Keratinocyte (primary cell): ENCODE data around the gene DNAH3. TPM values are rescaled to one million over a fixed set of nuclear protein-coding genes. Genes with fewer than 3 reads are reported as not detected.
"Not testable (repeated sequence)": the region's sequence is repeated elsewhere in the genome, so short reads cannot be mapped to it uniquely, and the experiment has no call there.

Experiments
- DNase-seq: peaks from one replicate; pipeline ENCODE4 v3.0.0-alpha.2; 2011; ENCODE audit warnings: low read depth, missing footprints, low spot score
- FAIRE-seq: peaks from 2 replicates; lab custom pipeline; 2011; peaks lifted over from hg19 to GRCh38; lab: Jason Lieb, UNC
- H2AFZ ChIP-seq: 2 replicates; pipeline ENCODE4 v1.6.0; 2012; ENCODE audit warnings: low read length, control low read depth, inconsistent platforms; ENCODE audit not compliant: control insufficient read depth
- H3K27ac ChIP-seq: 2 replicates; pipeline ENCODE4 v1.5.1; 2011; ENCODE audit warnings: low read length; ENCODE audit not compliant: control insufficient read depth, insufficient read depth
- H3K27me3 ChIP-seq: 3 replicates; pipeline ENCODE4 v1.6.0; 2011; ENCODE audit warnings: low read length; ENCODE audit not compliant: control insufficient read depth, insufficient read depth; ENCODE audit errors: extremely low read depth
- H3K36me3 ChIP-seq, 2 experiments: 2 replicates in 1 of 2; 3 replicates in 1 of 2; pipeline ENCODE4 v1.5.1; 2011; ENCODE audit warnings: low read length in 2 of 2, mild to moderate bottlenecking in 1 of 2; ENCODE audit not compliant: control insufficient read depth in 2 of 2, insufficient read depth in 2 of 2; ENCODE audit errors: extremely low read depth in 1 of 2
- H3K4me1 ChIP-seq: 3 replicates; pipeline ENCODE4 v1.5.1; 2011; ENCODE audit warnings: low read length; ENCODE audit not compliant: control insufficient read depth, insufficient read depth; ENCODE audit errors: extremely low read depth
- H3K4me2 ChIP-seq: 3 replicates; pipeline ENCODE4 v1.6.0; 2011; ENCODE audit warnings: low read depth, low read length; ENCODE audit not compliant: control insufficient read depth, insufficient read depth; ENCODE audit errors: extremely low read depth
- H3K4me3 ChIP-seq, 3 experiments: fragments of 200-600 bp in 1 of 3; sonication (generic) in 1 of 3; 2 replicates in 2 of 3; 3 replicates in 1 of 3; pipeline ENCODE4 v1.5.1; 2011 to 2016; ENCODE audit warnings: low read length in 3 of 3, mild to moderate bottlenecking in 3 of 3, control low read depth in 2 of 3, inconsistent platforms in 1 of 3, low read depth in 1 of 3, mixed read lengths in 1 of 3, mixed run types in 1 of 3, moderate library complexity in 1 of 3; ENCODE audit not compliant: control insufficient read depth in 2 of 3, insufficient read depth in 2 of 3; ENCODE audit errors: extremely low read depth in 1 of 3
- H3K79me2 ChIP-seq: 2 replicates; pipeline ENCODE4 v1.6.0; 2012; ENCODE audit warnings: low read length; ENCODE audit not compliant: control insufficient read depth, insufficient read depth
- H3K9ac ChIP-seq: 3 replicates; pipeline ENCODE4 v1.6.0; 2011; ENCODE audit warnings: low read length; ENCODE audit not compliant: control insufficient read depth, insufficient read depth; ENCODE audit errors: extremely low read depth
- H3K9me1 ChIP-seq: 3 replicates; pipeline ENCODE4 v1.6.0; 2011; ENCODE audit warnings: low read length; ENCODE audit not compliant: control insufficient read depth, insufficient read depth; ENCODE audit errors: extremely low read depth
- H3K9me3 ChIP-seq: 2 replicates; pipeline ENCODE4 v1.5.1; 2012; ENCODE audit warnings: low read depth, low read length; ENCODE audit not compliant: control insufficient read depth
- H4K20me1 ChIP-seq: 3 replicates; pipeline ENCODE4 v1.6.0; 2011; ENCODE audit warnings: low read length; ENCODE audit not compliant: control insufficient read depth, insufficient read depth; ENCODE audit errors: extremely low read depth
- CTCF ChIP-seq, 3 experiments: IDR thresholded peaks in 1 of 3; conservative IDR thresholded peaks in 1 of 3; optimal IDR thresholded peaks in 1 of 3; 2 replicates in 2 of 3; 3 replicates in 1 of 3; pipeline versions ENCODE3 to v1.5.1; 2011; ENCODE audit warnings: low read length in 3 of 3, mild to moderate bottlenecking in 3 of 3, moderate library complexity in 2 of 3, control low read depth in 1 of 3, inconsistent platforms in 1 of 3; ENCODE audit not compliant: insufficient read depth in 2 of 3; ENCODE audit errors: extremely low read depth in 1 of 3
- EZH2 ChIP-seq: IDR thresholded peaks from one replicate; pipeline ENCODE4 v1.6.1; 2012; ENCODE audit warnings: inconsistent platforms, mild to moderate bottlenecking, low read length, moderate library complexity
- dilution Hi-C: fragments of 300-500 bp; cut with MboI; formaldehyde crosslinking; loops from one replicate; pipeline ENCODE4 v1.7.0; 2020; ENCODE audit warnings: low sequenced_read_pairs; ENCODE audit not compliant: extremely low pct_ligation_motif_present
- polyA plus RNA-seq, 5 experiments: library from polyadenylated mRNA; depleted of rRNA in 3 of 5; stranded (reverse) in 3 of 5; stranded (forward) in 1 of 5; unstranded in 1 of 5; fragments of >200 nt; gene quantifications; 1 replicate in 1 of 5; 2 replicates in 3 of 5; 3 replicates in 1 of 5; pipeline versions ENCODE4 v1.2.1 to v1.2.3, GENCODE V29; 2011 to 2012; ENCODE audit warnings: missing spikeins in 2 of 5, low read depth in 1 of 5, low replicate concordance in 1 of 5

DNAH3 gene
- polyA plus RNA-seq, 1 donor (not counting 4 experiments of a cell fraction or from before 2014, with no cell fraction given): 1.2 TPM

GRCh38 chr16:20948444-20948843 lies 202.2 kb downstream of the DNAH3 start:
- no peak overlapping the region for H3K27ac ChIP-seq
- H2AFZ ChIP-seq: no peak overlapping the region
- H3K4me1 ChIP-seq: peaks cover 3% of the 10 kb centered on the region
- H4K20me1 ChIP-seq: no peaks in the 10 kb centered on the region
- H3K9me1 ChIP-seq: no peaks in the 10 kb centered on the region
- dilution Hi-C loops: no loop called here
- H3K4me2 ChIP-seq: no peak overlapping the region
- H3K4me3 ChIP-seq: no peak overlapping the region
- no peak overlapping the region for H3K9ac ChIP-seq
- no peaks in the 10 kb centered on the region for H3K27me3 ChIP-seq
- no peak for DNase-seq
- H3K79me2 ChIP-seq: no peaks in the 10 kb centered on the region
- H3K36me3 ChIP-seq: no peaks in the 10 kb centered on the region
- no peak for FAIRE-seq
- TF ChIP-seq EZH2: no peak
- no peak for TF ChIP-seq CTCF (optimal IDR thresholded peaks at IDR 0.05 in 1 of 3, IDR thresholded peaks at IDR 0.05 in 1 of 3, conservative IDR thresholded peaks at IDR 0.05 in 1 of 3; ENCODE audit: extremely low read depth in 1 of 3, insufficient read depth in 2 of 3, low read length in 3 of 3)
- no peaks in the 10 kb centered on the region for H3K9me3 ChIP-seq

DNA sequence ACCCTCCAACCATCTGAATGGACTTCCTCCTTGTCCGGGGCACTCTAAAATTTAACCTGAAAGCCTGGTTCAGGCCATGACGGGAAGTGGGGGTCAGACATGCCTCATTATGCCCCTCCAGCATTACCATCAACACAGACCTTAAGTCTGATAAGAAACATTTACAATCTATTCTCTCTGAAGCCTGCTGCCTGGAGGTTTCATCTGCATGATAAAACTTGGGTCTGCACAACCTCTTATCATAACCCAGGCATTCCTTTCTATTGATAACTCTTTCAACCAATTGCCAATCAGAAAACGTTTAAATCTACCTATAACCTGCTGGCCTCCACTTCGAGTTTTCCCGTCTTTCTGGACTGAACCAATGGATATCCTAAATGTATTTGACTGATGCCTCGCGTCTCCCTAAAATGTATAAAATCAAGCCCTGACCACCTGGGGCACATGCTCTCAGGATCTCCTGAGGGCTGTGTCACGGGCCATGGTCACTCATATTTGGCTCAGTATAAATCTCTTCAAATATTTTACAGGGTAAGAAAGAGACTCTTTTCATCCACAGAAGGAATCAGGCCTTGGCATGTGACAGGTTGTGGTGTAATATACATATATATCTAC lies 204.5 kb downstream of the DNAH3 start:
- TF ChIP-seq CTCF (optimal IDR thresholded peaks at IDR 0.05 in 1 of 3, IDR thresholded peaks at IDR 0.05 in 1 of 3, conservative IDR thresholded peaks at IDR 0.05 in 1 of 3; ENCODE audit: extremely low read depth in 1 of 3, insufficient read depth in 2 of 3, low read length in 3 of 3) (no peak), EZH2 (no peak)
- FAIRE-seq: no peak
- no peak for DNase-seq
- Histone ChIP-seq H3K36me3 (no peaks in the 10 kb centered on the region), H2AFZ (no peak overlapping the region), H3K4me1 (peaks cover 6% of the 10 kb centered on the region), H3K4me2 (no peak overlapping the region), H3K9ac (no peak overlapping the region), H3K27me3 (no peaks in the 10 kb centered on the region), H3K4me3 (no peak overlapping the region), H3K9me3 (no peaks in the 10 kb centered on the region), H4K20me1 (no peaks in the 10 kb centered on the region), H3K9me1 (no peaks in the 10 kb centered on the region), H3K27ac (no peak overlapping the region), H3K79me2 (no peaks in the 10 kb centered on the region)
- dilution Hi-C loops: no loop called here

- dilution Hi-C loops, H3K4me3 ChIP-seq, H3K9ac ChIP-seq, H3K27ac ChIP-seq, H3K4me2 ChIP-seq, H3K79me2 ChIP-seq, H3K9me3 ChIP-seq, H3K27me3 ChIP-seq, DNase-seq, H4K20me1 ChIP-seq, H2AFZ ChIP-seq, H3K9me1 ChIP-seq, H3K36me3 ChIP-seq, FAIRE-seq: not testable (repeated sequence)
- H3K4me1 ChIP-seq: peaks cover 12% of the 10 kb centered on the region
These were observed 205.1 kb downstream of the DNAH3 start for GRCh38 chr16:20945575-20945875.
